Activated CD4-positive, CD25-positive, alpha-beta regulatory T cell (primary cell): ENCODE results near the gene LPP.

Experiments
- DNase-seq, 4 experiments: peaks; one replicate each; lab custom pipeline; 2025; lab: John Stamatoyannopoulos, UW

The LPP gene

GRCh38 chr3:188220988-188221818 lies 67.2 kb downstream of the LPP start:
- no peak for DNase-seq

GRCh38 chr3:188223936-188224335 lies 70.0 kb downstream of the LPP start:
- DNase-seq: no peak

- no peak for DNase-seq
Observed at GRCh38 chr3:188227442-188227841, 73.5 kb downstream of the LPP start.

GRCh38 chr3:188229177-188229576 lies 75.2 kb downstream of the LPP start:
- DNase-seq: no peak

GRCh38 chr3:188229726-188230125 lies 75.8 kb downstream of the LPP start:
- DNase-seq: no peak

GRCh38 chr3:188230962-188231361 lies 77.0 kb downstream of the LPP start:
- no peak for DNase-seq

GRCh38 chr3:188231456-188231855 lies 77.5 kb downstream of the LPP start:
- DNase-seq: no peak

- no peak for DNase-seq
Observed at GRCh38 chr3:188232656-188233055, 78.7 kb downstream of the LPP start.

- DNase-seq: no peak
Observed at GRCh38 chr3:188233320-188233719, 79.4 kb downstream of the LPP start.

- DNase-seq: no peak
Observed at GRCh38 chr3:188234132-188234531, 80.2 kb downstream of the LPP start.

- DNase-seq: no peak
Observed at GRCh38 chr3:188236271-188236670, 82.3 kb downstream of the LPP start.

GRCh38 chr3:188239035-188239434 lies 85.1 kb downstream of the LPP start:
- no peak for DNase-seq

GRCh38 chr3:188239577-188239976 lies 85.6 kb downstream of the LPP start:
- DNase-seq: no peak

- no peak for DNase-seq
Observed at GRCh38 chr3:188240189-188240981, 86.4 kb downstream of the LPP start.

GRCh38 chr3:188241072-188241471 lies 87.1 kb downstream of the LPP start:
- DNase-seq: no peak

- no peak for DNase-seq
Observed at GRCh38 chr3:188241883-188242282, 87.9 kb downstream of the LPP start.

- DNase-seq: no peak
Observed at GRCh38 chr3:188242436-188243123, 88.6 kb downstream of the LPP start.

- no peak for DNase-seq
Observed at GRCh38 chr3:188243124-188243795, 89.3 kb downstream of the LPP start.

- DNase-seq: no peak
Observed at GRCh38 chr3:188244395-188244861, 90.5 kb downstream of the LPP start.

GRCh38 chr3:188246905-188247304 lies 92.9 kb downstream of the LPP start:
- DNase-seq: no peak

- DNase-seq: no peak
Observed at GRCh38 chr3:188248036-188248561, 94.1 kb downstream of the LPP start.
